IMR-90 (cell line): ENCODE measurements around the gene CDC40. TPM values are rescaled to one million over a fixed set of nuclear protein-coding genes. Genes with fewer than 3 reads are reported as not detected.

Experiments used
- ATAC-seq: fragments of 200-7000 bp; cut with Tn5 transposase; 2 replicates; pipeline ENCODE4 v1.9.1; 2020; ENCODE audit warnings: low read depth, mild to moderate bottlenecking, moderate library complexity
- BruUV-seq: library from RNA; stranded (reverse); fragments of 400-500 nt; replicated peaks from 2 replicates; lab custom pipeline; 2021; lab: Mats Ljungman, UMichigan
- CTCF ChIA-PET: fragments of 300-600 bp; formaldehyde crosslinking; extraction: SDS; loops from one replicate; lab custom pipeline; 2021; ENCODE audit warnings: antibody characterized with exemption; lab: Yijun Ruan, JAX
- POLR2A ChIA-PET: fragments of 300-600 bp; sonication (Branson Sonifier 250); formaldehyde crosslinking; loops from one replicate; lab custom pipeline; 2022; ENCODE audit warnings: antibody characterized with exemption; ENCODE audit not compliant: unreplicated experiment; lab: Charles Lee
- DNase-seq: peaks from one replicate; pipeline ENCODE4 v3.0.0; 2013
- H2AFZ ChIP-seq: replicated peaks from 2 replicates; pipeline ENCODE3; 2013; ENCODE audit warnings: low read length, mild to moderate bottlenecking; ENCODE audit not compliant: poor library complexity
- H2AK5ac ChIP-seq: 2 replicates; pipeline ENCODE4 v1.6.1; 2013; ENCODE audit warnings: low read depth, low read length, inconsistent platforms
- H2AK9ac ChIP-seq: replicated peaks from 2 replicates; pipeline ENCODE3; 2013; ENCODE audit warnings: mild to moderate bottlenecking, low read depth, low read length, moderate library complexity; ENCODE audit not compliant: poor library complexity
- H2BK120ac ChIP-seq: 2 replicates; pipeline ENCODE4 v1.6.1; 2013; ENCODE audit warnings: low read depth, low read length, inconsistent platforms
- H2BK15ac ChIP-seq: 3 replicates; pipeline ENCODE4 v1.6.1; 2013; ENCODE audit warnings: low read depth, low read length, inconsistent platforms
- H2BK20ac ChIP-seq: 2 replicates; pipeline ENCODE4 v1.6.1; 2013; ENCODE audit warnings: low read depth, mild to moderate bottlenecking, inconsistent platforms, low read length, moderate library complexity
- H2BK5ac ChIP-seq: 2 replicates; pipeline ENCODE4 v1.6.1; 2013; ENCODE audit warnings: mild to moderate bottlenecking, low read depth, low read length, inconsistent platforms; ENCODE audit not compliant: poor library complexity, severe bottlenecking
- H3K14ac ChIP-seq: replicated peaks from 2 replicates; pipeline ENCODE4 v1.6.1; 2013; ENCODE audit warnings: low read depth, low read length, inconsistent platforms
- H3K18ac ChIP-seq: 2 replicates; pipeline ENCODE4 v1.6.1; 2013; ENCODE audit warnings: low read depth, low read length, control low read depth
- H3K23ac ChIP-seq: 2 replicates; pipeline ENCODE4 v1.6.1; 2013; ENCODE audit warnings: low read depth, low read length, inconsistent platforms
- H3K27ac ChIP-seq: 2 replicates; pipeline ENCODE4 v1.5.1; 2013; ENCODE audit warnings: mild to moderate bottlenecking, control low read depth, low read length; ENCODE audit not compliant: insufficient read depth
- H3K27me3 ChIP-seq: 2 replicates; pipeline ENCODE4 v1.6.1; 2013; ENCODE audit warnings: low read length; ENCODE audit not compliant: control insufficient read depth, insufficient read depth
- H3K36me3 ChIP-seq: 2 replicates; pipeline ENCODE4 v1.6.1; 2013; ENCODE audit warnings: low read length, mixed read lengths; ENCODE audit not compliant: control insufficient read depth, insufficient read depth
- H3K4ac ChIP-seq: 2 replicates; pipeline ENCODE4 v1.6.1; 2013; ENCODE audit warnings: low read depth, low read length, inconsistent platforms
- H3K4me1 ChIP-seq: 2 replicates; pipeline ENCODE4 v1.6.1; 2013; ENCODE audit warnings: low read length, mixed read lengths; ENCODE audit not compliant: control insufficient read depth, insufficient read depth
- H3K4me2 ChIP-seq: 2 replicates; pipeline ENCODE4 v1.6.1; 2013; ENCODE audit warnings: low read depth, mild to moderate bottlenecking, control low read depth, low read length, moderate library complexity
- H3K4me3 ChIP-seq: 2 replicates; pipeline ENCODE4 v1.5.1; 2013; ENCODE audit warnings: low read depth, mild to moderate bottlenecking, control low read depth, low read length, moderate library complexity; ENCODE audit not compliant: insufficient read depth
- H3K56ac ChIP-seq: 2 replicates; pipeline ENCODE4 v1.6.1; 2013; ENCODE audit warnings: low read length, inconsistent platforms; ENCODE audit not compliant: insufficient read depth; ENCODE audit errors: extremely low read depth
- H3K79me1 ChIP-seq, 2 experiments: 2 replicates each; pipeline ENCODE4 v1.6.1; 2013; ENCODE audit warnings: low read length in 2 of 2, inconsistent platforms in 1 of 2, low read depth in 1 of 2
- H3K9ac ChIP-seq: 2 replicates; pipeline ENCODE4 v1.6.1; 2013; ENCODE audit warnings: low read depth, low read length, control low read depth
- H3K9me1 ChIP-seq: 2 replicates; pipeline ENCODE4 v1.6.1; 2013; ENCODE audit warnings: low read length, inconsistent platforms; ENCODE audit not compliant: insufficient read depth
- H3K9me3 ChIP-seq: 2 replicates; pipeline ENCODE4 v1.6.1; 2013; ENCODE audit warnings: low read length; ENCODE audit not compliant: control insufficient read depth, insufficient read depth
- H4K20me1 ChIP-seq: 2 replicates; pipeline ENCODE4 v1.6.1; 2013; ENCODE audit warnings: low read length, inconsistent platforms; ENCODE audit not compliant: insufficient read depth
- H4K5ac ChIP-seq: 2 replicates; pipeline ENCODE4 v1.6.1; 2013; ENCODE audit warnings: mild to moderate bottlenecking, low read depth, low read length, control low read depth
- H4K8ac ChIP-seq, 2 experiments: 2 replicates each; pipeline ENCODE4 v1.6.1; 2013; ENCODE audit warnings: low read depth in 2 of 2, low read length in 2 of 2, control low read depth in 1 of 2, inconsistent platforms in 1 of 2
- H4K91ac ChIP-seq: 2 replicates; pipeline ENCODE4 v1.6.1; 2013; ENCODE audit warnings: low read depth, low read length, inconsistent platforms; ENCODE audit not compliant: insufficient read depth
- BHLHE40 ChIP-seq: fragments of 150-350 bp; IDR thresholded peaks from 2 replicates; pipeline ENCODE4 v1.6.1; 2016; ENCODE audit warnings: mild to moderate bottlenecking, low read depth, low read length
- CEBPB ChIP-seq: IDR thresholded peaks from 2 replicates; pipeline ENCODE4 v1.6.1; 2012; ENCODE audit warnings: low read depth, low read length, improper control_type of control experiment
- CHD1 ChIP-seq: IDR thresholded peaks from 2 replicates; pipeline ENCODE4 v1.6.1; 2012; ENCODE audit warnings: low read depth, low read length, improper control_type of control experiment
- MAFK ChIP-seq: IDR thresholded peaks from 2 replicates; pipeline ENCODE4 v1.6.1; 2012; ENCODE audit warnings: low read depth, low read length, improper control_type of control experiment
- MAZ ChIP-seq: IDR thresholded peaks from 2 replicates; pipeline ENCODE4 v1.6.1; 2012; ENCODE audit warnings: low read depth, mild to moderate bottlenecking, low read length, improper control_type of control experiment, moderate library complexity, borderline replicate concordance
- MXI1 ChIP-seq: IDR thresholded peaks from 2 replicates; pipeline ENCODE4 v1.6.1; 2012; ENCODE audit warnings: low read depth, mild to moderate bottlenecking, low read length, moderate library complexity, borderline replicate concordance
- NFE2L2 ChIP-seq: fragments of 150-350 bp; IDR thresholded peaks from 2 replicates; pipeline ENCODE4 v1.6.1; 2016; ENCODE audit warnings: low read depth, mild to moderate bottlenecking, low read length
- POLR2A ChIP-seq: IDR thresholded peaks from 2 replicates; pipeline ENCODE4 v1.6.1; 2012; ENCODE audit warnings: mild to moderate bottlenecking, low read depth, low read length
- RAD21 ChIP-seq: IDR thresholded peaks from 2 replicates; pipeline ENCODE4 v1.6.1; 2012; ENCODE audit warnings: low read length, improper control_type of control experiment
- RCOR1 ChIP-seq: IDR thresholded peaks from 2 replicates; pipeline ENCODE4 v1.6.1; 2012; ENCODE audit warnings: mild to moderate bottlenecking, low read length, improper control_type of control experiment; ENCODE audit not compliant: insufficient replicate concordance
- RFX5 ChIP-seq: IDR thresholded peaks from 2 replicates; pipeline ENCODE4 v1.8.0; 2012; ENCODE audit warnings: low read depth, mild to moderate bottlenecking, low read length, moderate library complexity
- SMC3 ChIP-seq: fragments of 150-350 bp; IDR thresholded peaks from 2 replicates; pipeline ENCODE4 v1.6.1; 2016; ENCODE audit warnings: low read depth, mild to moderate bottlenecking, antibody characterized with exemption, low read length, moderate library complexity
- USF2 ChIP-seq: fragments of 150-350 bp; IDR thresholded peaks from 2 replicates; pipeline ENCODE4 v1.6.1; 2017; ENCODE audit warnings: mild to moderate bottlenecking, antibody characterized with exemption, low read length, low read depth
- WGBS, 2 experiments: methylation state at CpG; one replicate each; pipeline versions ENCODE4 v1.1.5 to v1.1.7; 2013; ENCODE audit warnings: missing lambda C conversion rate in 2 of 2; ENCODE audit not compliant: insufficient read length in 1 of 2; ENCODE audit errors: extremely low coverage in 2 of 2; 5-methylcytosine and 5-hydroxymethylcytosine counted together
- dilution Hi-C: fragments of 300-500 bp; cut with HindIII; formaldehyde crosslinking; loops from one replicate; pipeline ENCODE4 v1.14.3; 2018; ENCODE audit warnings: low sequenced_read_pairs; ENCODE audit not compliant: unreplicated experiment
- in situ Hi-C: fragments of 300-500 bp; cut with MboI; formaldehyde crosslinking; loops from 3 replicates; pipeline ENCODE4 v1.14.3; 2019; ENCODE audit warnings: low sequenced_read_pairs, inconsistent platforms, mixed read lengths
- intact Hi-C: fragments of 100-400 bp; cut with micrococcal nuclease; formaldehyde crosslinking; loops from 2 replicates; pipeline ENCODE4 v1.10.0; 2022
- polyA plus RNA-seq, 3 experiments: library from polyadenylated mRNA; depleted of rRNA; stranded (reverse); fragments of >200 nt; gene quantifications; 2 replicates each; pipeline ENCODE4 v1.2.3, GENCODE V29; 2012; ENCODE audit warnings: low replicate concordance in 1 of 3
- total RNA-seq: library from RNA; depleted of rRNA; stranded (reverse); fragments of >200 nt; gene quantifications from 2 replicates; pipeline ENCODE4 v1.2.3, GENCODE V29; 2012

Gene CDC40
- total and polyA plus RNA-seq, 2 of the 4 experiments (the other 2 are of a cell fraction), result 7.0 to 16.8 TPM

GRCh38 chr6:110198561-110198960 is 18.3 kb downstream of the CDC40 start:
- Histone ChIP-seq H4K20me1 (no peaks in the 10 kb centered on the region; the same call in 1 of the 2 replicates), H3K4me1 (no peaks in the 10 kb centered on the region), H2BK15ac (no peak overlapping the region), H2BK5ac (no peak overlapping the region), H3K23ac (no peak overlapping the region), H3K27me3 (no peaks in the 10 kb centered on the region), H3K4me3 (no peak overlapping the region), H3K9me3 (no peaks in the 10 kb centered on the region), H4K8ac (no peak overlapping the region), H2AK9ac (no peak overlapping the region), H3K9me1 (no peaks in the 10 kb centered on the region), H2BK20ac (no peak overlapping the region), H3K4ac (no peak overlapping the region), H3K9ac (no peak overlapping the region), H2AK5ac (no peak overlapping the region), H3K18ac (no peak overlapping the region), H3K36me3 (peaks cover 2% of the 10 kb centered on the region; the same call in 1 of the 2 replicates), H3K27ac (no peak overlapping the region), H4K5ac (no peak overlapping the region), H3K56ac (no peak overlapping the region), H4K91ac (no peak overlapping the region), H3K4me2 (no peak overlapping the region), H3K79me1 (peaks cover 0 to 17% of the 10 kb centered on the region in 2 experiments; a peak in 2 of 4 replicates), H2BK120ac (no peak overlapping the region), H2AFZ (no peak overlapping the region), H3K14ac (no peak overlapping the region)
- DNase-seq (no peak), ATAC-seq (no peak)
- POLR2A ChIA-PET, result no interaction called here
- in situ Hi-C loops, result no loop called here
- BruUV-seq, result no TSS peak
- dilution Hi-C loops, result no loop called here
- CTCF ChIA-PET, result no interaction called here
- intact Hi-C loops, result no loop called here
- no CpG with 5 or more reads among the region's 3 CpGs for WGBS, 2 experiments
- TF ChIP-seq NFE2L2, result no peak
- no peak for TF ChIP-seq BHLHE40
- TF ChIP-seq SMC3, result no peak
- no peak for TF ChIP-seq RAD21
- no peak for TF ChIP-seq MAZ
- TF ChIP-seq RCOR1, result no peak
- no peak for TF ChIP-seq MXI1
- TF ChIP-seq USF2, result no peak
- TF ChIP-seq MAFK, result no peak
- TF ChIP-seq RFX5, result no peak
- TF ChIP-seq POLR2A, result no peak
- no peak for TF ChIP-seq CHD1
- no peak for TF ChIP-seq CEBPB
